Measurements from ENCODE around the gene TMEM139.

TMEM139 gene

GRCh38 chr7:143284591-143285469 is at the start of gene TMEM139:
TSS of gene TMEM139 (plus strand) at chr7:143284958. CDS start at chr7:143285958, 1,000 bp downstream.
- no peak for DNase-seq (ENCODE audit: low read depth)

- DNase-seq (ENCODE audit: low read depth) = no peak
Measured at GRCh38 chr7:143235561-143235960, 49.2 kb upstream of the TMEM139 start.

- no peak for DNase-seq (ENCODE audit: low read depth)
Measured at GRCh38 chr7:143236408-143236990, 48.3 kb upstream of the TMEM139 start.

GRCh38 chr7:143237366-143237765 is 47.4 kb upstream of the TMEM139 start:
- DNase-seq (ENCODE audit: low read depth) = no peak

GRCh38 chr7:143238289-143238980 is 46.3 kb upstream of the TMEM139 start:
- DNase-seq (ENCODE audit: low read depth) = peak; percentile 3

- DNase-seq (ENCODE audit: low read depth) = peak; percentile 66
Measured at GRCh38 chr7:143239813-143240212, 44.9 kb upstream of the TMEM139 start.

- DNase-seq (ENCODE audit: low read depth) = peak; percentile 90
Measured at GRCh38 chr7:143240291-143241168, 44.2 kb upstream of the TMEM139 start.

GRCh38 chr7:143242306-143242705 is 42.5 kb upstream of the TMEM139 start:
- DNase-seq (ENCODE audit: low read depth) = no peak

- DNase-seq (ENCODE audit: low read depth) = no peak
Measured at GRCh38 chr7:143243111-143243510, 41.6 kb upstream of the TMEM139 start.

- DNase-seq (ENCODE audit: low read depth) = no peak
Measured at GRCh38 chr7:143243614-143244013, 41.1 kb upstream of the TMEM139 start.

- no peak for DNase-seq (ENCODE audit: low read depth)
Measured at GRCh38 chr7:143244321-143244720, 40.4 kb upstream of the TMEM139 start.

GRCh38 chr7:143245123-143245522 is 39.6 kb upstream of the TMEM139 start:
- peak; percentile 71 for DNase-seq (ENCODE audit: low read depth)

GRCh38 chr7:143247372-143247771 is 37.4 kb upstream of the TMEM139 start:
- DNase-seq (ENCODE audit: low read depth) = no peak

GRCh38 chr7:143248761-143249354 is 35.9 kb upstream of the TMEM139 start:
- DNase-seq (ENCODE audit: low read depth) = peak; percentile 32

- no peak for DNase-seq (ENCODE audit: low read depth)
Measured at GRCh38 chr7:143250199-143250598, 34.6 kb upstream of the TMEM139 start.

- no peak for DNase-seq (ENCODE audit: low read depth)
Measured at GRCh38 chr7:143250822-143251221, 33.9 kb upstream of the TMEM139 start.

- no peak for DNase-seq (ENCODE audit: low read depth)
Measured at GRCh38 chr7:143252006-143252405, 32.8 kb upstream of the TMEM139 start.

- DNase-seq (ENCODE audit: low read depth) = peak; percentile 59
Measured at GRCh38 chr7:143255564-143255963, 29.2 kb upstream of the TMEM139 start.

- no peak for DNase-seq (ENCODE audit: low read depth)
Measured at GRCh38 chr7:143256325-143256724, 28.4 kb upstream of the TMEM139 start.

GRCh38 chr7:143256932-143257331 is 27.8 kb upstream of the TMEM139 start:
- no peak for DNase-seq (ENCODE audit: low read depth)

GRCh38 chr7:143257501-143257900 is 27.3 kb upstream of the TMEM139 start:
- DNase-seq (ENCODE audit: low read depth) = peak; percentile 25
